Endothelial cell of umbilical vein (primary cell): ENCODE data around the gene WDR48. TPM values are rescaled to one million over a fixed set of nuclear protein-coding genes. Genes with fewer than 3 reads are reported as not detected.

Source experiments
- BruUV-seq: library from RNA; stranded (reverse); fragments of 400-500 nt; replicated peaks from 2 replicates; lab custom pipeline; 2021; lab: Mats Ljungman, UMichigan
- CTCF ChIA-PET: fragments of 300-600, 350-600 bp; sonication (Branson Sonifier 250); formaldehyde crosslinking; loops from one replicate; lab custom pipeline; 2021; ENCODE audit warnings: antibody characterized with exemption, inconsistent platforms; lab: Charles Lee
- POLR2A ChIA-PET: fragments of 300-600, 350-600 bp; sonication (Branson Sonifier 250); formaldehyde crosslinking; loops from one replicate; lab custom pipeline; 2021; ENCODE audit warnings: antibody characterized with exemption, inconsistent platforms; lab: Charles Lee
- DNase-seq: peaks from one replicate; pipeline ENCODE4 v3.0.0-alpha.2; 2011; ENCODE audit warnings: low read depth, low spot score
- FAIRE-seq: peaks from 2 replicates; lab custom pipeline; 2011; peaks lifted over from hg19 to GRCh38; lab: Jason Lieb, UNC
- H2AFZ ChIP-seq: 2 replicates; pipeline ENCODE4 v1.6.0; 2012; ENCODE audit warnings: low read depth, low read length, control low read depth, inconsistent platforms
- H3K27ac ChIP-seq: 2 replicates; pipeline ENCODE4 v1.5.1; 2011; ENCODE audit warnings: low read depth, mild to moderate bottlenecking, control low read depth, low read length, moderate library complexity; ENCODE audit not compliant: insufficient read depth
- H3K27me3 ChIP-seq, 2 experiments: 2 replicates each; pipeline versions ENCODE4 v1.6.0 to v1.6.1; 2011; ENCODE audit warnings: low read length in 2 of 2, mixed read lengths in 1 of 2; ENCODE audit not compliant: control insufficient read depth in 2 of 2, insufficient read depth in 2 of 2
- H3K36me3 ChIP-seq, 2 experiments: 2 replicates in 1 of 2; 3 replicates in 1 of 2; pipeline ENCODE4 v1.5.1; 2011; ENCODE audit warnings: low read length in 2 of 2, mild to moderate bottlenecking in 1 of 2, moderate library complexity in 1 of 2; ENCODE audit not compliant: control insufficient read depth in 2 of 2, insufficient read depth in 2 of 2; ENCODE audit errors: extremely low read depth in 1 of 2
- H3K4me1 ChIP-seq: 3 replicates; pipeline ENCODE4 v1.5.1; 2011; ENCODE audit warnings: mild to moderate bottlenecking, low read length; ENCODE audit not compliant: control insufficient read depth, insufficient read depth; ENCODE audit errors: extremely low read depth
- H3K4me2 ChIP-seq: 2 replicates; pipeline ENCODE4 v1.6.1; 2011; ENCODE audit warnings: low read length, control low read depth, mixed read lengths; ENCODE audit not compliant: insufficient read depth
- H3K4me3 ChIP-seq, 3 experiments: fragments of 200-600 bp in 1 of 3; sonication (generic), shearing (Covaris generic) in 1 of 3; replicated peaks in 1 of 3; 2 replicates each; pipeline ENCODE4 v1.5.1; 2011 to 2016; ENCODE audit warnings: control low read depth in 3 of 3, low read length in 3 of 3, mild to moderate bottlenecking in 2 of 3, inconsistent platforms in 1 of 3, low read depth in 1 of 3, moderate library complexity in 1 of 3; ENCODE audit not compliant: insufficient read depth in 1 of 3
- H3K79me2 ChIP-seq: 2 replicates; pipeline ENCODE4 v1.6.0; 2012; ENCODE audit warnings: low read length, inconsistent platforms; ENCODE audit not compliant: control insufficient read depth, insufficient read depth
- H3K9ac ChIP-seq: replicated peaks from 2 replicates; pipeline ENCODE3; 2011; ENCODE audit warnings: low read length, control low read depth; ENCODE audit not compliant: insufficient read depth; ENCODE audit errors: extremely low read depth
- H3K9me1 ChIP-seq: replicated peaks from 3 replicates; pipeline ENCODE4 v1.6.0; 2011; ENCODE audit warnings: mild to moderate bottlenecking, low read length; ENCODE audit not compliant: control insufficient read depth, insufficient read depth; ENCODE audit errors: extremely low read depth
- H3K9me3 ChIP-seq: replicated peaks from 2 replicates; pipeline ENCODE4 v1.5.1; 2012; ENCODE audit warnings: low read length, inconsistent platforms; ENCODE audit not compliant: control insufficient read depth, insufficient read depth
- H4K20me1 ChIP-seq: replicated peaks from 2 replicates; pipeline ENCODE3; 2011; ENCODE audit warnings: mild to moderate bottlenecking, low read length; ENCODE audit not compliant: control insufficient read depth, insufficient read depth; ENCODE audit errors: extremely low read depth
- CTCF ChIP-seq, 2 donors: IDR thresholded peaks; 1 replicate in 1 of 2; 2 replicates in 1 of 2; pipeline ENCODE4 v1.5.1; 2011; ENCODE audit warnings: low read length in 2 of 2, mild to moderate bottlenecking in 2 of 2, moderate library complexity in 2 of 2, control low read depth in 1 of 2, inconsistent platforms in 1 of 2, low read depth in 1 of 2; ENCODE audit not compliant: insufficient read depth in 1 of 2; ENCODE audit errors: extremely low read depth in 1 of 2
- EZH2 ChIP-seq: IDR thresholded peaks from 2 replicates; pipeline ENCODE4 v1.6.1; 2012; ENCODE audit warnings: borderline replicate concordance, low read depth, mild to moderate bottlenecking, moderate library complexity, low read length, inconsistent platforms; ENCODE audit not compliant: severe bottlenecking
- FOS ChIP-seq: IDR thresholded peaks from 2 replicates; pipeline ENCODE4 v1.6.1; 2011; ENCODE audit warnings: mild to moderate bottlenecking, low read length, moderate library complexity, borderline replicate concordance; ENCODE audit not compliant: insufficient read depth
- GATA2 ChIP-seq: IDR thresholded peaks from 2 replicates; pipeline ENCODE4 v1.7.0; 2011; ENCODE audit warnings: low read depth, mild to moderate bottlenecking, moderate library complexity, mixed read lengths, low read length; ENCODE audit not compliant: insufficient read length, insufficient read depth
- JUN ChIP-seq: IDR thresholded peaks from 2 replicates; pipeline ENCODE4 v1.6.1; 2011; ENCODE audit warnings: borderline replicate concordance, low read depth; ENCODE audit not compliant: insufficient read length, insufficient read depth
- MAX ChIP-seq: IDR thresholded peaks from 2 replicates; pipeline ENCODE4 v1.6.1; 2011; ENCODE audit not compliant: insufficient read depth, insufficient read length
- MYC ChIP-seq: IDR thresholded peaks from one replicate; pipeline ENCODE4 v1.6.1; 2011; ENCODE audit warnings: mild to moderate bottlenecking, low read depth, low read length
- POLR2A ChIP-seq: IDR thresholded peaks from 2 replicates; pipeline ENCODE4 v1.6.1; 2012; ENCODE audit warnings: low read depth, mild to moderate bottlenecking, control low read depth, low read length
- POLR2AphosphoS5 ChIP-seq: IDR thresholded peaks from 2 replicates; pipeline ENCODE4 v1.6.1; 2012; ENCODE audit warnings: low read depth, mild to moderate bottlenecking, control low read depth, low read length, moderate library complexity; ENCODE audit not compliant: insufficient read depth
- dilution Hi-C: fragments of 300-500 bp; cut with MboI; formaldehyde crosslinking; loops from one replicate; pipeline ENCODE4 v1.15.0; 2019; ENCODE audit warnings: low sequenced_read_pairs; ENCODE audit not compliant: extremely low pct_ligation_motif_present
- intact Hi-C: fragments of 100-400 bp; cut with micrococcal nuclease; formaldehyde crosslinking; loops from one replicate; pipeline ENCODE4 v1.10.0; 2022
- polyA plus RNA-seq, 4 experiments: library from polyadenylated mRNA; depleted of rRNA in 3 of 4; stranded (reverse) in 3 of 4; unstranded in 1 of 4; fragments of >200 nt; gene quantifications; 2 replicates each; pipeline versions ENCODE4 v1.2.1 to v1.2.3, GENCODE V29; 2011 to 2012; ENCODE audit warnings: missing spikeins in 1 of 4
- total RNA-seq: library from RNA; stranded (reverse); gene quantifications from 2 replicates; pipeline ENCODE4 v1.2.3, GENCODE V29; 2021

Gene WDR48
- total and polyA plus RNA-seq, 2 donors (not counting 3 experiments of a cell fraction or from before 2014, with no cell fraction given), result 13.7 to 25.3 TPM

GRCh38 chr3:39053696-39054095 is 1.9 kb downstream of the WDR48 start:
- no peak overlapping the region for H3K9ac ChIP-seq
- no peaks in the 10 kb centered on the region for H3K36me3 ChIP-seq
- BruUV-seq, result no TSS peak
- no peak for FAIRE-seq
- H3K4me3 ChIP-seq, result no peak overlapping the region
- peaks cover 1% of the 10 kb centered on the region for H3K79me2 ChIP-seq
- intact Hi-C loops (loop anchor here (5.0 kb wide), 1 partner anchor 124 kb away; no protein-coding TSS in a partner anchor), dilution Hi-C loops (no loop called here)
- no peaks in the 10 kb centered on the region for H3K9me1 ChIP-seq
- ChIA-PET POLR2A (no interaction called here), CTCF (no interaction called here)
- peaks cover 2 to 4% of the 10 kb centered on the region in 2 experiments for H3K27me3 ChIP-seq
- no peaks in the 10 kb centered on the region for H4K20me1 ChIP-seq
- TF ChIP-seq GATA2, result no peak
- no peak for TF ChIP-seq POLR2A
- TF ChIP-seq MAX, result no peak
- TF ChIP-seq CTCF (IDR thresholded peaks at IDR 0.05; ENCODE audit: extremely low read depth in 1 of 2, insufficient read depth in 1 of 2, low read depth in 1 of 2, low read length in 2 of 2), result no peak
- TF ChIP-seq POLR2AphosphoS5, result no peak
- no peak for TF ChIP-seq FOS
- no peak for TF ChIP-seq JUN
- TF ChIP-seq MYC, result no peak
- no peak for TF ChIP-seq EZH2
- H2AFZ ChIP-seq, result no peak overlapping the region
- no peak overlapping the region for H3K4me2 ChIP-seq
- no peak for DNase-seq
- no peaks in the 10 kb centered on the region for H3K9me3 ChIP-seq
- no peak overlapping the region for H3K27ac ChIP-seq
- peaks cover 6% of the 10 kb centered on the region for H3K4me1 ChIP-seq
